Measurements from ENCODE around the gene TTC39C. TPM values are rescaled to one million over a fixed set of nuclear protein-coding genes. Genes with fewer than 3 reads are reported as not detected.
"Not testable (repeated sequence)": the region's sequence is repeated elsewhere in the genome, so short reads cannot be mapped to it uniquely, and the experiment has no call there.

TTC39C gene
- total RNA-seq, 1 donor from 2014 or later, result 31.8 TPM

DNA sequence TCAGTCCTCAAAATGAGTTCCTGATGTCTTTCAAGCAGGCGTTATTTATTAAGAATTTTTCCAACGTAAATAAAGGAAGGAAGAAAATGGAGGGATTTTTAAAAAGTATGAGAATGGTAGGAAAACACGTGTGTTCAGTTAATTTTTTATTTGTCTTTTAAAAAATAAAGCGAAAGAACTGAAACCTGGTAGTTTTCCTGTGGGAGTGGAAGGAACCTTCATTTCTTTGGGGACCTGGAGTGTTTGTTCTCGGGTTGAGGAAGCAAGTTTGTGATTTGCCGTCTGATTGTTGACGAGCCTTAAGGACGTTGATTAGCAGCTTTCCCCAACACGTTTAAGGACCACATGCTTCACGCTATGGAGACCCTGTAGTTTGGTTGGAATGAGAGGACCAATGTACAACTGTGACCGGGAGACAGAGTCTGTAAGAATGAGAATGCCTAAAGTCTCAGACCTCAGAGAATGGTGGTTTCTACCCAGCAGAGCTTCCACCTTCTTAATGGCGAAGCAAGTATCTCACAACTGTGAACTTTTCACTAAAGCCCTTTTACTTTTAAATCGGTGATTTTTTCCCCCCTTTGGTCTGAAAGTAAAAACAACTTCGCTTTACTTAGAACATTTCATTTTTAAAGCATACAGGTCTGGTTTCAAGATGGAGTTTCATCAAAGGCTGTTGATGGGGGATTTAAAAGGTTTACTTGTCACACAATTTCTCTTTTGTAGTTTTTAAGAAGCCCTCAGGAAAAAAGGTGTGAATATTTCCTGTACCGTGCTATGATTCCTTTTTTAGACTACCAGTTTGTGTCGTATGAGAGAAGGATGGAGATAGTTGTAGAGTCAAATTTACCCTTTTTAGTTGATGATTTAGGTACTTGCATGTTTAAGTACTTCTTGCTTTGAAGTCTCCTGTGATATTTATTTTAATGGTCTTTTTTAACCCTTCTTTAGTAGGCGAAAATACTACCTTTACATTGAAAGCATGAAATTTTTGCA lies 1.4 kb downstream of the TTC39C start:
- Mint-ChIP-seq H3K4me1 (ENCODE audit: low read depth) (peaks cover 77% of the 10 kb centered on the region), H3K27me3 (ENCODE audit: insufficient read depth) (no peaks in the 10 kb centered on the region), H3K9me3 (no peaks in the 10 kb centered on the region), H3K27ac (peak overlapping the region; percentile 86), H3K4me3 (peak overlapping the region; percentile 92), H3K36me3 (ENCODE audit: low read depth) (peaks cover 9% of the 10 kb centered on the region)
- DNase-seq (ENCODE audit: low spot score), result no peak
- intact Hi-C loops (cut with micrococcal nuclease), result loop anchor here (5.0 to 10.0 kb wide), 8 partner anchors 89 to 941 kb away; partner anchors contain the start of genes CABYR, RIOK3 and RMC1

DNA sequence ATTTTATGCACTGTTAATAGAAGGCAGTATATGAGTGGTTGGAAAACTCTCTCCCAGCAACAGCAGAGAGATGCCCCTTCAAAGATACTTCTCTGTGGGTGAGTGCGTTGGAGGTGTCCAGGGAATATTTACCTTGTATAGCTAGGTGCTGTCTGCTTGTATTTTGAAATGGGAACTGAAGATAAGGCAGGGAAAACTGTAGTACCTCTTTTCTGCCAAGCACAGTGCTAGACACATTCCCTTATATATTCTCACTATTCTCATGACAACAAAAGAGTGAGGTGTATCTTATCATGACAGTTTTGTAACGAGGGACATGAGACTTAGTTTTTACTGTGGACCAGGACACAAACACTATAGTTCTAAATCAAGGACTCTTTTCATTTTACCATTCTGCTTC lies 2.1 kb downstream of the TTC39C start:
- no peaks in the 10 kb centered on the region for H3K9me3 Mint-ChIP-seq
- H3K4me3 Mint-ChIP-seq, result peak overlapping the region; percentile 92
- no peaks in the 10 kb centered on the region for H3K27me3 Mint-ChIP-seq (ENCODE audit: insufficient read depth)
- no peak for DNase-seq (ENCODE audit: low spot score)
- H3K4me1 Mint-ChIP-seq (ENCODE audit: low read depth), result peaks cover 77% of the 10 kb centered on the region
- intact Hi-C loops (cut with micrococcal nuclease), result loop anchor here (5.0 to 10.0 kb wide), 8 partner anchors 89 to 942 kb away; partner anchors contain the start of genes CABYR, RIOK3 and RMC1
- peaks cover 10% of the 10 kb centered on the region for H3K36me3 Mint-ChIP-seq (ENCODE audit: low read depth)
- peak overlapping the region; percentile 86 for H3K27ac Mint-ChIP-seq

DNA sequence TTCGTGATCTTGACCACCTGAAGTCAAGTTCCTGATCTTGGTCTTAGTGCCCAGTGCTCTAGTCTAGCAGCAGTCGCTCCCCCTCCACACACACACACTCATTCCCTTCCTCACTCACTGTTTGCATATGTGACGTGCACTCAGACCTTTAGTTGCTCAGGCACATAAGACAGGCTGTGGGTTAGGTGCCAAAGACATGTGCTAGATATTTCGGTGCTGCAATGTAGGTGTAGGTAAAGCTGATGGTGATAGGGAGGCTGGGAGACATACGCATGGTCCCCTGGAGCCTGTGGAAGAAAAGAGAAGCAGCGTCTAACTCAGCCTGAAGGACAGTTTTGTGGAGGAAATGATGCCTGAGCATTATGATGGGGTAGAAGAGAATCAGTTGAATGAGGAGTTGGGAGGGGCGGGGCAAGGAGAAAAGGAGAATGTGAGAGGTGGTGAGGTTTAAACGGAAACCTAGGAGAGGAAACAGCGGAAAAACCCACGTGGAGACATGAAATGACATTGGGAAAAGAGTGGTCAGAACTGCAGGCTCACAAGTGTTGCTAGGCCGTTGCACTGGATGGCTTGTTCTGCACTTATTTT lies 3.8 kb downstream of the TTC39C start:
- Mint-ChIP-seq H3K36me3 (ENCODE audit: low read depth) (peaks cover 21% of the 10 kb centered on the region), H3K4me3 (peak overlapping the region; percentile 60), H3K9me3 (no peaks in the 10 kb centered on the region), H3K27me3 (ENCODE audit: insufficient read depth) (no peaks in the 10 kb centered on the region), H3K4me1 (ENCODE audit: low read depth) (peaks cover 80% of the 10 kb centered on the region), H3K27ac (peak overlapping the region; percentile 80)
- DNase-seq (ENCODE audit: low spot score), result no peak
- intact Hi-C loops (cut with micrococcal nuclease), result loop anchor here (2.0 to 10.0 kb wide), 12 partner anchors 46 to 944 kb away; partner anchors contain the start of genes CABYR, NPC1, RIOK3 and RMC1

GRCh38 chr18:24019641-24020331 lies 5.2 kb downstream of the TTC39C start:
- intact Hi-C loops (cut with micrococcal nuclease), result loop anchor here (1.0 to 10.0 kb wide), 15 partner anchors 8 to 945 kb away; partner anchors contain the start of genes CABYR, NPC1, RIOK3 and RMC1
- Mint-ChIP-seq H3K4me1 (ENCODE audit: low read depth) (peaks cover 90% of the 10 kb centered on the region), H3K27me3 (ENCODE audit: insufficient read depth) (no peaks in the 10 kb centered on the region), H3K27ac (peak overlapping the region; percentile 92), H3K9me3 (no peaks in the 10 kb centered on the region), H3K36me3 (ENCODE audit: low read depth) (peaks cover 24% of the 10 kb centered on the region), H3K4me3 (peak overlapping the region; percentile 80)
- peak; percentile 71 for DNase-seq (ENCODE audit: low spot score)

DNA sequence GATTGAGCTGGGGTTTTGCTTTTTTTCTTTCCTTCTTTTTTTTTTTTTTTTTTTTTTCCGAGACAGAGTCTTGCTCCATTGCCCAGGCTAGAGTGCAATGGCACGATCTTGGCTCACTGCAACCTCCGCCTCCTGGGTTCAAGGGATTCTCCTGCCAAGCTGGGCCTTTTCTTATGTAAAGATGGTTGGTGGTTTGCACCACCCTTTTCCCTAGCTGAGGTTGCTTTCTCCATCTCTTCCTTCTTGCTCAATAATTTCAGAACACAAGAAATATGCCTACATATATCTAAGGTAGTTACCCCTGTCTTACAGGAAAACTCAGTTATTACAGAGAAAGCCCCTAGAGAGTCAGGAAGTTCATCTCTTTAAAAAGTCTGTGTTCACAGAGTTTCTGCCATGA lies 7.0 kb downstream of the TTC39C start:
- no peaks in the 10 kb centered on the region for H3K27me3 Mint-ChIP-seq (ENCODE audit: insufficient read depth)
- no peaks in the 10 kb centered on the region for H3K9me3 Mint-ChIP-seq
- DNase-seq (ENCODE audit: low spot score), result no peak
- peaks cover 91% of the 10 kb centered on the region for H3K4me1 Mint-ChIP-seq (ENCODE audit: low read depth)
- H3K4me3 Mint-ChIP-seq, result peak overlapping the region; percentile 11
- intact Hi-C loops (cut with micrococcal nuclease), result no loop called here
- peak overlapping the region; percentile 56 for H3K27ac Mint-ChIP-seq
- peaks cover 32% of the 10 kb centered on the region for H3K36me3 Mint-ChIP-seq (ENCODE audit: low read depth)

- Mint-ChIP-seq H3K27ac (no peak overlapping the region), H3K9me3 (no peaks in the 10 kb centered on the region), H3K4me3 (no peak overlapping the region), H3K36me3 (ENCODE audit: low read depth) (peaks cover 34% of the 10 kb centered on the region), H3K4me1 (ENCODE audit: low read depth) (peaks cover 89% of the 10 kb centered on the region), H3K27me3 (ENCODE audit: insufficient read depth) (no peaks in the 10 kb centered on the region)
- intact Hi-C loops (cut with micrococcal nuclease), result no loop called here
- no peak for DNase-seq (ENCODE audit: low spot score)
These were observed 7.6 kb downstream of the TTC39C start for GRCh38 chr18:24022161-24022560.

- peaks cover 33% of the 10 kb centered on the region for H3K36me3 Mint-ChIP-seq (ENCODE audit: low read depth)
- H3K9me3 Mint-ChIP-seq, result no peaks in the 10 kb centered on the region
- intact Hi-C loops (cut with micrococcal nuclease), result no loop called here
- peaks cover 86% of the 10 kb centered on the region for H3K4me1 Mint-ChIP-seq (ENCODE audit: low read depth)
- no peak for DNase-seq (ENCODE audit: low spot score)
- H3K4me3 Mint-ChIP-seq, result no peak overlapping the region
- no peak overlapping the region for H3K27ac Mint-ChIP-seq
- H3K27me3 Mint-ChIP-seq (ENCODE audit: insufficient read depth), result no peaks in the 10 kb centered on the region
These were observed 8.7 kb downstream of the TTC39C start for GRCh38 chr18:24023185-24023814.

GRCh38 chr18:24024425-24024824 lies 9.9 kb downstream of the TTC39C start:
- DNase-seq (ENCODE audit: low spot score), result no peak
- Mint-ChIP-seq H3K36me3 (ENCODE audit: low read depth) (peaks cover 31% of the 10 kb centered on the region), H3K27me3 (ENCODE audit: insufficient read depth) (no peaks in the 10 kb centered on the region), H3K4me3 (no peak overlapping the region), H3K4me1 (ENCODE audit: low read depth) (peaks cover 77% of the 10 kb centered on the region), H3K9me3 (no peaks in the 10 kb centered on the region), H3K27ac (peak overlapping the region; percentile 25)
- intact Hi-C loops (cut with micrococcal nuclease), result no loop called here

GRCh38 chr18:24026457-24026856 lies 11.9 kb downstream of the TTC39C start:
- Mint-ChIP-seq H3K36me3 (ENCODE audit: low read depth) (peaks cover 32% of the 10 kb centered on the region), H3K4me1 (ENCODE audit: low read depth) (peaks cover 69% of the 10 kb centered on the region), H3K27me3 (ENCODE audit: insufficient read depth) (no peaks in the 10 kb centered on the region), H3K27ac (no peak overlapping the region), H3K4me3 (no peak overlapping the region), H3K9me3 (no peaks in the 10 kb centered on the region)
- DNase-seq (ENCODE audit: low spot score), result no peak
- intact Hi-C loops (cut with micrococcal nuclease), result no loop called here

DNA sequence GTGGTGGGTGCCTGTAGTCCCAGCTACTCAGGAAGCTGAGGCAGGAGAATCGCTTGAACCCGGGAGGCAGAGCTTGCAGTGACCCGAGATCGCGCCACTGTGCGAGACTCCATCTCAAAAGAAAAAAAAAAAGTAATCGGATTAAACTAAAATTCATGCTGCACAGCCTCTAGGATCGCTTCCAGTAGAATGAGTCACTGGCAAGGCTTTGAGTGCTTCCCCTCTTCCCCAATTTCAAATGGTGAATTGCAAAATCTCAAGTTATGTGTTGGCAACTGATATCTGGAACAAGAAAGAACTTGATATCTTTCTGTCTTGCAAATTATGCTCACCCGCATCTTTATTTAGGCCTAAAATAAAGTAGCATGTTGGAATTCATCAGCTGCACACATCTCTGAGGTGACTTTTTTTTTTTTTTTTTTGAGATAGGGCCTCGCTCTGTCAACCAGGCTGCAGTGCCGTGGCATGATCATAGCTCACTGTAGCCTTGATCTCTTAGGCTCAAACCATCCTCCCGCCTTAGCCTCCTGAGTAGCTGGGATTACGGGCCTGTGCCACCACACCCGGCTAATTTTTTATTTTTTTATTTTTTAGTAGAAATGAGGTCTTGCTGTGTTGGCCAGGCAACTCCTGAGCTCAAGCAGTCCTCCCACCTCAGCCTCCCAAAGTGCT lies 12.7 kb downstream of the TTC39C start:
- intact Hi-C loops (cut with micrococcal nuclease), result no loop called here
- H3K4me1 Mint-ChIP-seq (ENCODE audit: low read depth), result peaks cover 64% of the 10 kb centered on the region
- DNase-seq (ENCODE audit: low spot score), result no peak
- peaks cover 31% of the 10 kb centered on the region for H3K36me3 Mint-ChIP-seq (ENCODE audit: low read depth)
- H3K9me3 Mint-ChIP-seq, result no peaks in the 10 kb centered on the region
- H3K4me3 Mint-ChIP-seq, result no peak overlapping the region
- no peaks in the 10 kb centered on the region for H3K27me3 Mint-ChIP-seq (ENCODE audit: insufficient read depth)
- H3K27ac Mint-ChIP-seq, result no peak overlapping the region

GRCh38 chr18:24028946-24029345 lies 14.4 kb downstream of the TTC39C start:
- Mint-ChIP-seq H3K4me1 (ENCODE audit: low read depth) (peaks cover 63% of the 10 kb centered on the region), H3K36me3 (ENCODE audit: low read depth) (peaks cover 30% of the 10 kb centered on the region)
- H3K27ac Mint-ChIP-seq; H3K4me3 Mint-ChIP-seq; H3K27me3 Mint-ChIP-seq (ENCODE audit: insufficient read depth); DNase-seq (ENCODE audit: low spot score); H3K9me3 Mint-ChIP-seq; intact Hi-C loops (cut with micrococcal nuclease): not testable (repeated sequence)

- Mint-ChIP-seq H3K27ac (no peak overlapping the region), H3K27me3 (ENCODE audit: insufficient read depth) (no peaks in the 10 kb centered on the region), H3K4me1 (ENCODE audit: low read depth) (peaks cover 49% of the 10 kb centered on the region), H3K36me3 (ENCODE audit: low read depth) (peaks cover 20% of the 10 kb centered on the region), H3K4me3 (no peak overlapping the region), H3K9me3 (no peaks in the 10 kb centered on the region)
- intact Hi-C loops (cut with micrococcal nuclease), result no loop called here
- no peak for DNase-seq (ENCODE audit: low spot score)
These were observed 16.8 kb downstream of the TTC39C start for GRCh38 chr18:24031318-24031717.

Measured in activated T-helper 1 cell treated with anti-CD3 and anti-CD28 coated beads, Interleukin-12 subunit alpha, Interleukin-12 subunit beta, Interleukin-2, Interleukin-4 antibody, amounts not matched to agents 30 ng/mL and 10 ng/mL and 1 ng/mL, durations not matched to agents 14 hours and 24 hours and 36 hours (primary cell).